ENCODE data around the gene TEKT4. TPM values are rescaled to one million over a fixed set of nuclear protein-coding genes. Genes with fewer than 3 reads are reported as not detected.
"Not testable (repeated sequence)": the region's sequence is repeated elsewhere in the genome, so short reads cannot be mapped to it uniquely, and the experiment has no call there.

Gene TEKT4, protein sequence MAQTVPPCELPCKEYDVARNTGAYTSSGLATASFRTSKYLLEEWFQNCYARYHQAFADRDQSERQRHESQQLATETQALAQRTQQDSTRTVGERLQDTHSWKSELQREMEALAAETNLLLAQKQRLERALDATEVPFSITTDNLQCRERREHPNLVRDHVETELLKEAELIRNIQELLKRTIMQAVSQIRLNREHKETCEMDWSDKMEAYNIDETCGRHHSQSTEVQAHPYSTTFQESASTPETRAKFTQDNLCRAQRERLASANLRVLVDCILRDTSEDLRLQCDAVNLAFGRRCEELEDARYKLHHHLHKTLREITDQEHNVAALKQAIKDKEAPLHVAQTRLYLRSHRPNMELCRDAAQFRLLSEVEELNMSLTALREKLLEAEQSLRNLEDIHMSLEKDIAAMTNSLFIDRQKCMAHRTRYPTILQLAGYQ
- not detected for total RNA-seq

DNA sequence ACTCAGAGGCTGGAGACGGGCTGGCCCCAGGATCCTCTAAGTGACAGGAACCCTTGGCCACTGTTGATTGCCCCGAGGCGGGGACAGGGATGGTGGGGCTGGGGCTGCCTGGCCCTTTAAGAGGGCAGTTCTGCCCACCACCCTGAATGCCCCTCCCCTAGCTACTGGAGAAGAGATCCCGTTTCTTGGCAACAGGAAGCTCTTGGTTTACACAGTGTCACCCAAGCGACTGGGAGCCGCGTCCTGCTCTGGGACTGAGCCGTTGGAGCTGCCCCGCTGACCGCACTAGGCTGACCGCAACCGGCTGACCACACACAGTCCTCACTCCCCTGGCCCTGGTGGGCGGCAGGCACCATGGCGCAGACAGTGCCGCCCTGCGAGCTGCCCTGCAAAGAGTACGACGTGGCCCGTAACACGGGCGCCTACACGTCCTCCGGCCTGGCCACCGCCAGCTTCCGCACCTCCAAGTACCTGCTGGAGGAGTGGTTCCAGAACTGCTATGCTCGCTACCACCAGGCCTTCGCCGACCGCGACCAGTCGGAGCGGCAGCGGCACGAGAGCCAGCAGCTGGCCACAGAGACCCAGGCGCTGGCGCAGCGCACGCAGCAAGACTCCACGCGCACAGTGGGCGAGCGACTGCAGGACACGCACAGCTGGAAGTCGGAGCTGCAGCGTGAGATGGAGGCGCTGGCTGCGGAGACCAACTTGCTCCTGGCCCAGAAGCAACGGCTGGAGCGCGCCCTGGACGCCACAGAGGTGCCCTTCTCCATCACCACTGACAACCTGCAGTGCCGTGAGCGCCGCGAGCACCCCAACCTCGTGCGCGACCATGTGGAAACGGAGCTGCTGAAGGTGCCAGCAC is at the start of gene TEKT4:
Gene TEKT4 (plus strand): TSS at position 205 of the 862 bp plus-strand sequence. CDS start 150 bp downstream, at position 355.
- H3K27me3 ChIP-seq = peaks cover 0 to 68% (median 0%) of the 10 kb centered on the region in 4 donors
- H3K4me3 ChIP-seq = peak within 1 kb of the TSS in 1 of 4 donors; percentile 24
- peaks cover 0 to 26% (median 0%) of the 10 kb centered on the region in 3 donors for H3K4me1 ChIP-seq
- intact Hi-C loops (cut with DNase I) = no loop called here
- H3K9me3 ChIP-seq = no peaks in the 10 kb centered on the region
- TF ChIP-seq POLR2A (IDR thresholded peaks at IDR 0.05) = no peak
- TF ChIP-seq, protein P1, sequence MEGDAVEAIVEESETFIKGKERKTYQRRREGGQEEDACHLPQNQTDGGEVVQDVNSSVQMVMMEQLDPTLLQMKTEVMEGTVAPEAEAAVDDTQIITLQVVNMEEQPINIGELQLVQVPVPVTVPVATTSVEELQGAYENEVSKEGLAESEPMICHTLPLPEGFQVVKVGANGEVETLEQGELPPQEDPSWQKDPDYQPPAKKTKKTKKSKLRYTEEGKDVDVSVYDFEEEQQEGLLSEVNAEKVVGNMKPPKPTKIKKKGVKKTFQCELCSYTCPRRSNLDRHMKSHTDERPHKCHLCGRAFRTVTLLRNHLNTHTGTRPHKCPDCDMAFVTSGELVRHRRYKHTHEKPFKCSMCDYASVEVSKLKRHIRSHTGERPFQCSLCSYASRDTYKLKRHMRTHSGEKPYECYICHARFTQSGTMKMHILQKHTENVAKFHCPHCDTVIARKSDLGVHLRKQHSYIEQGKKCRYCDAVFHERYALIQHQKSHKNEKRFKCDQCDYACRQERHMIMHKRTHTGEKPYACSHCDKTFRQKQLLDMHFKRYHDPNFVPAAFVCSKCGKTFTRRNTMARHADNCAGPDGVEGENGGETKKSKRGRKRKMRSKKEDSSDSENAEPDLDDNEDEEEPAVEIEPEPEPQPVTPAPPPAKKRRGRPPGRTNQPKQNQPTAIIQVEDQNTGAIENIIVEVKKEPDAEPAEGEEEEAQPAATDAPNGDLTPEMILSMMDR (IDR thresholded peaks at IDR 0.05) = no peak
- no peak for DNase-seq
- H3K27ac ChIP-seq = no peak within 1 kb of the TSS
- 20% methylated on average over 1 of the region's 59 CpGs; no CpG with 5 or more reads in 1 of the 2 donors for WGBS, 2 donors
- no peaks in the 10 kb centered on the region for H3K36me3 ChIP-seq

DNA sequence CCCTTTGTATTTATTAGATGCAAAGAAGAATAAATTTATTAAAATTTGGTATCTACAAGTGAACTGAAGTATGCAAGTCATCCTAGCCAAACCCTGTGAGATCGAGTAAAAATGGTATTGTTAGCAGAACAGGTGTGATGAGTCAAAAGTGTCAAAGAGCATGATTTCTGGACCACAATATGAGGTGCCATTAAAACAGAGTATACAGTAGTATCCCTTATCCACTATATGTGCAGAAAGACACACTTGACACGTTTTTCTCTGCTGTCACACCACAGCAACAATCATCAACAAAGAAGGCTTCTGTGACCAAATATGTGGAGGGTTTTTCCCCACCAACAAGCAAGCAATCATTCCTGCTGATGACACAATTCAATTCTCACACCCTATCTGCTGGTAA is 32.0 kb upstream of the TEKT4 start:
- H3K9me3 ChIP-seq; H3K36me3 ChIP-seq; DNase-seq; intact Hi-C loops (cut with DNase I); H3K27ac ChIP-seq; H3K4me1 ChIP-seq; H3K4me3 ChIP-seq; H3K27me3 ChIP-seq: not testable (repeated sequence)
- 24 to 42% methylated on average over 2 of the region's 2 CpGs for WGBS, 2 donors

DNA sequence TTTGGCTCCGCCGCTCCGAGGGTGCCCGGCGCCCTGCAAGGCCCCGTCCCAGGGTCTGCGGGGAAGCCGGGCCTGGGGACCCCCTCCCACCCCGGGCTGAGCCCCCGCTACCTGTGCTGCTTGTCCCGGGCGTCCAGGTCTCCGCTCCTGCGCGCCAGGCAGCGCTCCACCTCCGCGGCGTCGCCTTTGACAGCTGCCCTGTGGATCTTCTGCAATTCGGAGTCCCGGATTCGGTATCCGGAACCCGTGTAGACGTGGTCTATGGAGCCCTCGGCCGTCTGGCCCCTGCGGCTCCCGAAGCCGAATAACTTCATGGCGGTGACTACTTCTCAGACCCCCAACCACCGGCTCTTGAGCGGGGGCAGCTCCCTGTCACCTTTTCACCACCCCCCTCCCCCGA is 14.4 kb upstream of the TEKT4 start:
- H3K4me3 ChIP-seq = peak overlapping the region; percentile 18 to 54 (median 38)
- H3K4me1 ChIP-seq = peaks cover 0 to 26% (median 8%) of the 10 kb centered on the region in 3 donors
- peaks cover 0 to 64% (median 2%) of the 10 kb centered on the region in 4 donors for H3K27me3 ChIP-seq
- DNase-seq; H3K36me3 ChIP-seq; H3K9me3 ChIP-seq; intact Hi-C loops (cut with DNase I); H3K27ac ChIP-seq: not testable (repeated sequence)
- WGBS, 2 donors = no CpG with 5 or more reads among the region's 35 CpGs

DNA sequence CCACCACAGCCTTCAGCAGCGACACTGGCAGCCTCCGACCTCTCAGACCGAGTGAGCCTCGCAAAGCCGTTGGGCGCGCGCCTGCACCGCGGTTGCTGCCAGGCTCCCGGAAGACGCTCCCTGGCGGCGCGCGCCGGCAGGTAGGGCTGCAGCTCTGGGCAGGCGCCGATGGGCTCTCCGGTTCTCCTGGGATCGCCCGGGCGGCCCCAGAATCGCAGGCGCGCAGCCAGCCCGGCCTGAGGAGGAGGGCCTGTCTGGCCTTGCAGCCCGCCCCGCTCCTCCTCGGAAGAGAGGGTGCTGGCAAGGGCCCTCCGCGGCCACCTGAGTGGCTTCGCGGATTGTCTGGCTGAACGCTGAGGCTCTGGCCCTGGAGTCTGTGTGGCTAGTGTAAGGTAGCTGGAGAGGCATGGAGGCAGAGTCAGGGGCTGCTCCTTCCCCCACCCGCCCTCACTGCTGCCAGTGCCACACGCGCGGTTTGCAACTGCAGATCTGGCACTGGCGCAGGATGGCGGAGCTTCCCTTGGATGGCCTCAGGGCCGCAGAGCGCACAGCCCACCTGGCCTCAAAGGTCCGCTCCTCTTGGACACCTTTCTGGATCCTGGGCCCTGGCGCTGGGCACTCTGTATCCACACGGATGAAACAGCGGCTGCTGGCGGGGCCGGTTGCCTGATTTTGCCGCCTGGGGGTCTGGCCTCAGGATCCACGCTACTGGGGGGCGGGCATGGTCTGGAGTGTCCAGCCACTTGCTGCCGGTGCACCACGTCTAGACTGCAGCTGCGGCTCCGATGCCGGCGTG is 13.7 kb upstream of the TEKT4 start:
- H3K27ac ChIP-seq; DNase-seq; H3K36me3 ChIP-seq; H3K9me3 ChIP-seq; intact Hi-C loops (cut with DNase I): not testable (repeated sequence)
- H3K4me3 ChIP-seq = peak overlapping the region; percentile 18 to 54 (median 38)
- peaks cover 0 to 71% (median 2%) of the 10 kb centered on the region in 4 donors for H3K27me3 ChIP-seq
- WGBS, 2 donors = no CpG with 5 or more reads among the region's 58 CpGs
- peaks cover 0 to 26% (median 8%) of the 10 kb centered on the region in 3 donors for H3K4me1 ChIP-seq

DNA sequence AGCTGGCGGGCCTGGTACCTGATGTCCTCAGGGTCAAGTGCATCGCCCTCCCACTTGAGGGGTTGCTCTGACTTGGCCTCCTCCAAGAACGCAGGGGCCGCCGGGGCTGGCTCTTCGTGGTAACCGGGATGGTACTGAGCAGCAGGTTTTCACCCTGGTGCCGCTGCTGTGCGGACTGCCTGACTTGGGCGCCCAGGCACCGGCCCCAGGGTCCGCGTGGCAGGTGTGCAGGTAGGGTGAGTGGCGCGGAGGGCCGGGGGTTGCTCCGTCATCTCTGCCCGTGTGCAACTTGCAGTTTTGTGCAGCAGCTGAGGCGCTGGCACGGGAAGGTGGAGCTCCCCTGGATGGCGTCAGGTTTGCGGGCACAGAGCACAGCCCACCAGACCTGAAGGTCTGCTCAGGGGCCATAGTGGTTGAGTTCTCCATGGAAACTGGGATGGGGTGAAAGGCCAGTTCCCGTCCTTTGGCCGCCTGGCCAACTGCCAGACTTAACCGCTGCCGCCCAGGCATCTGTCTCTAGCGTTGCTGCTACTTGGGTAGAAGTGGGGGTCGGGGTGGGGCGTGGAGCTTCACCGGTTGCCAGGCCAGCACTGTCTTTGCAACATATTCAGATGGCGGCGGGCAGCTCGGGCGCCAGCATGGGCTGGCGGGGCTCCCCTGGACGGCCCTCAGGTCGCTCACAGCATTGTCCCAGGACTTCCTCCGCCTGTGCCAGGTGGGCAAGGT is 12.9 kb upstream of the TEKT4 start:
- DNase-seq; H3K36me3 ChIP-seq; H3K27ac ChIP-seq; H3K9me3 ChIP-seq; intact Hi-C loops (cut with DNase I); H3K4me3 ChIP-seq: not testable (repeated sequence)
- H3K4me1 ChIP-seq = peaks cover 0 to 26% (median 8%) of the 10 kb centered on the region in 3 donors
- WGBS, 2 donors = 81 to 84% methylated on average over 5 to 14 of the region's 38 CpGs
- peaks cover 0 to 78% (median 2%) of the 10 kb centered on the region in 4 donors for H3K27me3 ChIP-seq

DNA sequence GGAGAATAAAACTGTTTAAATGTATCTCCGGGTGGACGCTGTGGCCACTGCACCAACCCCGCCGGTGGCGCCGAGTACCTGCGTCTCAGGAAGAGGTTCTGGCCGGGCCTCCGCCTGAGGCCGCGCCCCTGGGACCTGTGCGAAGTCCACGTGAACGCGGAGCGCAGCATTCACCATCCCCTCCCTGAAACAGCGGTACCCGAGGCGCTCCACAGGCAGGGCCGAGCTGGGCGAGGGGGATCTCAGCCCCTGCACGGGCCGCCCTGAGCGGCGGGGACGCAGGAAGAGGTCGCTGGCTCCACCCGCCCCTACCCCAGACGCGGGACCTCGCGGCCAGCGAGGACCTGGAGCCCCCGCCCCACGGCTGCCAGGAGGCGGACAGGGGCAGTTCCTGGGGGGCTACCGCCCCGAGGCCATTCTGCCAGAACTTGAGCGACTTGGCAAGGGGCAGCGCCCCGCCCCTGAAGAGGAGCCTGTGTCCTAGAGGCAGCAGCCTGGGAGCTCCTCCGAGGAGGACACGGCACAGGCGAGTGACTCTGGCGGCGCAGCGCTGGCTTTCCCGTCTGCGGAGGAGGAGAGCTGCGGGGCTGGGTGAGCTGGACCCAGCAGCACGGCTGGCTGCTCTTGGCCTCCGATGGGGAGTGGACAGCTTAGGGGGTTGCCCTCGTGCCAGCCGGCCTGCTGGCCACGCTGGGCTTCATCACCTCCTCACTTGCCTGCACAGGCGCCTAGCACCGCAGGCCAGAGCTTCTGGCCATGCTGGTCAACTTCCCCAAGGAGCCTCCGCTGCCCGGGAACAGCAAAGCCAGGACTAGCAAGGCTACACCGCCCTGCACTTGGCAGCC is 9.7 kb upstream of the TEKT4 start:
- Histone ChIP-seq H3K4me3 (peak overlapping the region in 2 of 4 donors; percentile 20 to 21), H3K9me3 (no peaks in the 10 kb centered on the region), H3K27ac (no peak overlapping the region), H3K27me3 (peaks cover 0 to 92% (median 2%) of the 10 kb centered on the region in 4 donors), H3K36me3 (no peaks in the 10 kb centered on the region), H3K4me1 (peaks cover 0 to 23% (median 8%) of the 10 kb centered on the region in 3 donors)
- intact Hi-C loops (cut with DNase I) = no loop called here
- TF ChIP-seq, protein P1 (IDR thresholded peaks at IDR 0.05) = no peak
- TF ChIP-seq POLR2A (IDR thresholded peaks at IDR 0.05) = no peak
- no peak for DNase-seq
- 14 to 20% methylated on average over 6 to 7 of the region's 60 CpGs for WGBS, 2 donors

DNA sequence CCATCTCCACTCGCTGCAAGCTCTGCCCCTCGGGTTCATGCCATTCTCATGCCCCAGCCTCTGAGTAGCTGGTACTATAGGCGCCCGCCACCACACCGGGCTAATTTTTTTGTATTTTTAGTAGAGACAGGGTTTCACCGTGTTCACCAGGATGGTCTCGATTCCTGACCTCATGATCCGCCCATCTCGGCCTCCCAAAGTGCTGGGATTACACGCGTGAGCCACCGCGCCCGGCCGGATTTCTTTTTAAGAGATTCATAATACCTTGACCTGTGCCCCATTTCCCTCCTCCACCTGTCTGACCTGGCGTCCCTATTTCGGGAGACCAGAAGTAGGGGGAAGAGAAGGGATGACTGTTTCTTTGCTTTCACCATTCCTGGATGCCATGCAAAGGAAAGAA is 8.3 kb upstream of the TEKT4 start:
- intact Hi-C loops (cut with DNase I); DNase-seq: not testable (repeated sequence)
- peaks cover 0 to 78% (median 2%) of the 10 kb centered on the region in 4 donors for H3K27me3 ChIP-seq

More for the DNA sequence above, 8.3 kb upstream of the TEKT4 start:
- H3K4me3 ChIP-seq, H3K9me3 ChIP-seq, H3K36me3 ChIP-seq, H3K4me1 ChIP-seq, H3K27ac ChIP-seq: not testable (repeated sequence)
- WGBS, 2 donors = 91 to 92% methylated on average over 15 to 17 of the region's 17 CpGs

Data from esophagus squamous epithelium (tissue), 5 donors.